Right forelimb (tissue), 1 donor: ENCODE results near the gene KCTD8.

ENCODE experiments used
- DNase-seq: peaks from one replicate; pipeline ENCODE4 v3.0.0-alpha.2; 2018

Gene KCTD8

DNA sequence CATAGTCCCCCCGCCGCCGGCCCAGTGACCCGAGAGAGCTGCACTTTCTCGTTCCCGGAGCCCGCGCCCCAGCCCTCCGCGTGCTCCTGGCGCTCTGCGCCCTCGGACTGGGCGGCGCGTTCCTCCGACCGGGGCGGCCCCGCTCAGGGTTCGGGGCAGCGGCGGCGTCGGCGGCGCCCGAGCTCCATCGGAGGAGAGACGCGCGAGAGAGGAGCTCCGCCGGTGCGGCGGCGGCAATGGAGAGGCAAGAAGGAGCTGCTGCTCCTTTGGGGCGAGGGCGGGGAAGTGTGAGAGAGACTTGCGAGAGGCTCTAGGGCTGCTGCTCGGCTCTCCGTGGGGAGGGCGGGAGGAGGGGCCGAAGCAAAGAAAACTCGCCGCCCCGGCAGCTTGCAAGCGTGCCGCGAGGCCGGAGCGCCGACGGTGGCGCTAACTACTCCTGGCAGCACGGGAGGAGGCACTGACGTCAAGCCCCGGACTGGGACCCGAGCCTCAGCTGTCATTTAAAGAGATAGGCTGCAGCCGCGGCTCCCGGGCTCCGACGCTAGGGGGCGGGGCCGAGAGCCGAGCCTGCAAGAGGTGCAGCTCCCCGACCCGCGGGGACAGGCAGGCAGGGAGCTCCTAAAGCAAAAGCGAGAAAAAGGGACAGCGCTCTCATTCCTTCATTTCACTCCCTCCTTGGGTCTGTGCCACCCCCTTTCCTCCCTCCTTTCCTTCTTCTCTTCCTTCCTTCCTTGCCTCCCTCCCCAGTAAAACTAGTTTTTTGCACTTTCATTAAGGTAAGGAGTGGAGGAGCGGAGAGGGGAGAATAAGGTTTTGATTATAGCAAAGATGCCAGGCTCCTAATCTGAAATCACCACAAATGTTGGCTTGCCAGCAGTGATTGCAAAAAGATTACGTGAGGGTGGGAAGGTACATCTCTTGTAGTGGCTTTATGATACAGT lies at the start of gene KCTD8:
TSS of gene KCTD8 (minus strand) at position 289 of the 941 bp plus-strand sequence.
- DNase-seq: peak; percentile 87

DNA sequence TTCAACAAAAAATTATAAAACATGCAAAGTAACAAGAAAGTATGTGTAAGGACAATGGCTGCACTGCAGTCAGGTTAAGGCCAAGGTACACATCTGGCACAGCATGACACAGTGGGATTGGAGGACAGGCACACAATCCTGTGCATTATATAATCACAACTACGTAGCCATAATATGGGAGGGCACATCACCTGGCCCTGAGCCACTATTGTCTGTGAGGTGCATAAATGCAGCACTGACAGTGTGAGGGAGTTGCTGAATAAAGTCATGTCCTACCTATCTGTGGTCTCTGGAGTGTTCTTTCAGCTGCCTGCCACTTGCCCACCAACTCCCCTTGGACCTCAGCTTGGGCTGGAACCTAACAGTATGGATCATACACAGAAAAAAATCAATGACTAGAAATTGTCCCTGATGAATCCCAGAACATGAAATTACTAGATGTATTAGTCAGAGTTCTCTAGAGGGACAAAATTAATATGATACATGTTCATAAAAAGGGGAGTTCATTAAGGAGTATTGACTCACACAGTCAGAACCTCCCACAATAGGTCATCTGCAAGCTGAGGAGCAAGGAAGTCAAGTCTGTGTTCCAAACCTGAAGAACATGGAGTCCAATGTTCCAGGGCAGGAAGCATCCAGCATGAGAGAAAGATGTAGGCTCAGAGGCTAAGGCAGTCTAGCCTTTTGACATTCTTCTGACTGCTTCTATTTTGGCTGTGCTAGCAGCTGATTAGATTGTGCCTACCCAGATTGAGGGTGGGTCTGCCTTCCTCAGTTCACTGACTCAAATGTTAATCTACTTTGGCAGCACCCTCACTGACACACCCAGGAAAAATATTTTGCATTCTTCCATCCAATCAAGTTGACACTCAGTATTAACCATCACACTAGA lies 46.4 kb upstream of the KCTD8 start:
- DNase-seq: no peak

DNA sequence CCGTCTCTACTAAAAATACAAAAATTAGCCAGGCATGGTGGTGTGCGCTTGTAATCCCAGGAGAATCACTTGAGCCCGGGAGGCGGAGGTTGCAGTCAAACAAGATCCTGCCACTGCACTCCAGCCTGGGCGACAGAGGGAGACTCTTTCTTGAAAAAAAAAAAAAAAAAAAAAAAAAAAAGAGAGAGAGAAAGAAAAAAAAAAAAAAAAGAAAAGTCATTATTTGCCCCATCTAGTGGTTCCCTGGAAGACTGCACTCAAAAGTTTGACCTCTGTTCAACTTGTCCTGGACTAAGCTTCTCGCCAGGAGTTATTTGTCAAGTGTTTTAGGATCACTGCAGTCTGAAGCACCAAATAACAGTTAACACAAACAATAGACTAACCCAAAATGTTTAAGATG lies 45.3 kb upstream of the KCTD8 start:
- DNase-seq: no peak

DNA sequence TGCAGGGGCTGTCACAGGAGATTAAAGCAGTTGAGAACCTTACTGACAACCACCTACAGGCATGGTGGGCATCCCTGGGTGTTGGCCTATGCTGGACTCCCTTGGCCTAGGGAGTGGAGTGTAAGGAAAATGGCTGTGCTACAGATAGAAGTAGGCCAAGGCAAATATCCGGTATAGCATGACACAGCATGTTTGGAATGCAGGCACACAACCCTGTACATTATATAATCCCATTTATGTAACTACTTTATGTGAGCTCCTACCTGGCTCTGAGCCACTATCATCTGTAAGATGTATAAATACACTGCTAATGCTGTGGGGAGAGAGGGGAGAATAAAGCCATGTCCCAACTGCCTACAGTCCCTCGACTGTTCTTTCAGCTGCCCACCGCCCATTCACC lies 38.7 kb upstream of the KCTD8 start:
- no peak for DNase-seq

DNA sequence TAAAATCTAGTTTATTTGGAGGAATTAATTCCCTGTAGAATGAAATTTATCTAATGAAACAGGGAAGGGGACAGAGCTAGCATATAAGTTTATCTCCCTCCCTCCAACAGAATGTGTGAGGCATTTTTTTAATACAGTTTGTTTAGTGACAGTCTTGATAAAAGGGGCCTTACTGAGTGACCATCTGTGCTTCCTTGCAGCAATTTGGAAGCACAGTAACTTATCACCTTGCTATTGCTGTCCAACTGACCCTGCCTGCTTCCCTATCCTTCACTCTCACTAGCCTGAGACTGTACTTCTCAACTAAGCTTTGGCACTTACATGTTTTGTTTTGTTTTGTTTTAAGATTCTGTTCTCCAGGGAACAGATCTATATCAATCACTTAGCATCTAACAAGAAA lies 31.1 kb upstream of the KCTD8 start:
- DNase-seq: no peak

DNA sequence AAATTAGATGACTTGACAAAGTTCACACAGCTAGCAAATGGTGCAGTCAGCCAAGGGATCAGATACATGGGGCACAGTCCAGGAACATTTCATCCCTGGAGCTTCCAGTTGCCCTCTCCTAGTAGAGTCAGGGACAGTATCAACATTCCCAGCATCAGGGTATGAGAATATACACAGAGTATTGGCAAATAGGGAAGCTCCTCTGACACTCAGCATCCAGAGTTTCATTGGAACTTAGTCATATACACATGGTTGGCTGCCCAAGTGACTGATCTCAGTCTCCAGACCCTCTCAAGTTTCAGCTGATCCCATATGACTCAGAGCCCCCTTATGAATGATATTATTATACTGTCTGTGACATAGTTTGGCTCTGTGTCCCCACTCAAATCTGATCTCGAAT lies 13.7 kb upstream of the KCTD8 start:
- no peak for DNase-seq

DNA sequence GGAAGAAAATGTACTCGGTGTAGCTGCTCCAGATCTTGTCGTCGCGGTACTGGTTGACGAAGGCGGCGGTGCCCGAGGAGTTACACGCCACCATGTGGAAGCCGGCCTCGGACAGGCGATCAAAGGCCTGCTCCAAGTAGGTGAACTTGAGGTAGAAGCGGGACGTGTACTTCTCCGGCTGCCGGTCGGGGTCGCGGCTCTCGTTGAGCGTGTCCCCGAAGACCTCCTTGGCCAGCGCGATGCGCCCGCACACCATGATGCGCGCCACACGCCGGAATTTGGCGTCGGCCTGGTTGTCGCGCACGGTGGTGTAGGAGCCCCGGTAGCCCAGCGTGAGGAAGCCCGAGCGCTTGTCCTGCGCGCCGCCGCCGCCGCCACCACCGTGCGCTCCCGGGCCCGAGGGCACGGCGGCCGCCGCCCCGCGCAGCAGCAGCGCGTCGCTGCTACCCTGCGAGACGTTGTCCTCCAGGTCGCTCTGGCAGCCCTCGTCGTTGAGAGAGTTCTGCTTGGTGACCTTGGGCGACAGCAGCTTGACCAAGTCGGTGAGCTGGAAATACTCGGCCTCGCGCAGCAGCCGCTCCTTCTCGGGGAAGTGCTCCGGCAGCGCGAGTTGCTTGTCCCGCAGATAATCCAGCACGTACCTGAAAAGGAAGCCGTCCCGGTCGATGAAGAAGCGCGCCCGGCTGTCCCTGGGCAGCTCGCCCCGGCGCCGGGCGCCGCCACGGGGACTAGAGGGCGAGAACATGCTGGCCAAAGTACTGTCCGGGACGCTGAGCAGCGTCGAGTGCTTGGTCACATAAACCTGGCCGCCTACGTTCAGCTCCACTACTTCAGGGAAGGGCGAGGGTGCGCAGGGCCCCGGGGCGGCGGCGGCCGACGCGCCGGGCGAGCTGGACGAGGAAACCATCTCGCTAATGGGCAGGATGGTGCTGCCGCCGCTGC lies 775 bp downstream of the KCTD8 start:
- peak; percentile 56 for DNase-seq

DNA sequence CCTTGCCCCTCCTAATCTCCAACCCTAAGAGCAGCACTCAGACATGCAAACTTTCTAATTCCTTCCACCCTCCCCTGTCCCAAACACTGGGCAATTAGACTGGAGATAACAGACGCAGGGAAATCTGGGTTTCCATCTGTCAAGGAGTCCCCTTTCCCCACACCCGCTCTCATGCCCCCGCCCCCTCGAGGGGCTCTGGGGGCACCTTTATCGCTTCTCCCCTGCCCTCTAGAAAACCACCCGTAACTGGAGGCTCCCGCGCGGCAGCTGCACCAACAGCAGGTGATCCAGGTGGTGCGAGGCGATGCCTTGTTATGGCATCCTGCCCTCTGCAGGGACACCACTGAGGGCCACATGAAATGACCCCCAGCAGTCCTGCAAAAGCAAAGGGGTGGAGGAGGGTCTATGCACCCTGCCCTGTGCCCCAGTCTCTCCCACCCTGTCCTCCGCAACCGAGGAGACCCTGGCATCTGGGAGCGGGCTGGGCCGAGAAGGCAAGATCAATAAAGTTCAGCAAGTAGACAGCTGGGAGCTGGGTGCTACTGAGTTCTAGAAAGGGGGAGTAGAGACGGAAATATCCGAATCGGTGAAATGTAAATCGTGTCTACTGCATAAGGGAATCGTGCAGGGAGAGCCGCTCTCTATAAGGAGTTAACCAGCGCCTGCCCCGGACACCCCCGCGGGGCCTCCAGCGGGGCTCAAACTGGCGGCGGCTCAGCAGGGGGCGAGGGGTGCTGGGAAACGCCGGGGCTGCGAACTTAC lies 1.6 kb downstream of the KCTD8 start:
- DNase-seq: no peak

DNA sequence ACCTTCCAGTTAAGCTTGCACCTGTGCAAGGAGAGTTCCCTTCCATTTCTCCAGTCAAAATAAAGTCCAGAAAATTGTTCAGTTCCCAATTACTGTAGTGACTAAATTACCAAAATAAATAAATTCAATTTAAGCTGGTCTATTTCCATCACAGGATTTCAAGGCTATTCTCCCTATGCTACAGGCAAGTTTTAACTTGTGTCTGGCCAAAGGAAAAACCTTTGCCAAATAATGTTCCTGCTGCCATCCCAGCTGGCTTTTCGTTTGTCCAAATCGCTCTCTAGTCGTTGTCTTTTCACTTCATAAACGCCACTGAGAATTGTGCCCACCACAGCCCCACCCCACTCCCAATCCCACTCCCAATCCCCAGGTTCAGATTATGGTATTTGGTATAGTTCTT lies 2.4 kb downstream of the KCTD8 start:
- peak; percentile 41 for DNase-seq

DNA sequence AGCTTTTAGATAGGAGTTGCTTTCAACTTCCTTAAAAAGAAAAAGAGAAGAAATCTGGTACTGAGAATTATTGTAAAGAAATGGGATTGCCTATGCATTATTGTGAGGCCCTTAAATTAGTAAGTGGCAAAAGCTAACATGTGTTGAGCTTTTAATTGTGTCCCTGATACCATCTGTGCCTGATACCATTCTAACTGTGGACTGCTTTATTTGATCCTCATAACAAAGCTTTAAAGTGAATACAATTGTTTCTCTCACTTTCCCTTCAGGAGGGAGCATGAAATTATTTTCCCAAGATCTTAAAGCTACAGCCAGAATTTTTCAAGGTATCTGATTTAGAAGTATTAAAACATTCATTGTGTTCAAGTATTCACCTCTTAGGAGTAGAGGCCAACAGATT lies 9.9 kb downstream of the KCTD8 start:
- no peak for DNase-seq

DNA sequence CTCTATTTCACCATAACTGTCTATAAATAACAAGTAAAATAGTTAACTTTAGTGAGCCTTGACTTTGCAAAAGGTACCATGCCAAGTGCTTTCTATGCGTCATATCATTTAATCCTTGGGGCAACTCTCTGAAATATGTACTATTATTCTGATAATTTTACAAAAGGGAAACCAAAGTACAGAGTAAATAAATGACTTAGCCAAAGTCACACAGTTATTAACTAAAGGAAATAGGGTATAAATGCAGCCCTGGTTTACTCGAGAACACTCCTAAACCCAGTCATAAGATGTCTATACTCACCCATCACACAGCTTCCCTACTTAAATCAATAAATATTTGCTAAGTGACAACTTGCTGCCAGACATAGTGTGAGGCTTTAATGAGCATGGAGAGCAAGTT lies 14.4 kb downstream of the KCTD8 start:
- DNase-seq: no peak

DNA sequence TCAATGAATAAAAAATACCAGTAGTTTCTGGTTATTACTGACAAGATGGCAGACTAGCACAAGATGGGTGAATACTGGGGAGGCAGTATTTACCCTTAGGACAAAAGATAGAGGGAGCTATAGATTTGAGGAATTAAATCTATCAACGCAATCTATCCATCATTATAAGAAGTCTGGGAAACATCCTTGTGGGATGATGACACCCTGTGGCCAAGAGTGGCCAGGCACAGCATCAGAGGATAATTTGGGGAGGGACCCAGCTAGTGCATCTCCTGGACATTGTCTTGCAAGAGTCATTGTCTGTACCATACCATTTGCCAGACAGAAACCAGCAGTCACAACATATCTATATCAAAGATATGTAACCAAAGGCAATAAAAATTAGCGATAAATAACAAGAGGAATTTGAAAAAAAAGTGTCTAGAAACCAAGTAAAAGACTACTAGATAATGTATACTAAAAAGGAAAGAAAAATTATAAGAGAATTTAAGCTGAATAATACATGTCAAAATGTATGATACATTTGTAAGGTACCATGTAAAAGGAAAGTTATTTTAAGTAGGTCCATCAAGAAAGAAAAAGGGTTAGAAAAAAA lies 22.9 kb downstream of the KCTD8 start:
- DNase-seq: no peak

DNA sequence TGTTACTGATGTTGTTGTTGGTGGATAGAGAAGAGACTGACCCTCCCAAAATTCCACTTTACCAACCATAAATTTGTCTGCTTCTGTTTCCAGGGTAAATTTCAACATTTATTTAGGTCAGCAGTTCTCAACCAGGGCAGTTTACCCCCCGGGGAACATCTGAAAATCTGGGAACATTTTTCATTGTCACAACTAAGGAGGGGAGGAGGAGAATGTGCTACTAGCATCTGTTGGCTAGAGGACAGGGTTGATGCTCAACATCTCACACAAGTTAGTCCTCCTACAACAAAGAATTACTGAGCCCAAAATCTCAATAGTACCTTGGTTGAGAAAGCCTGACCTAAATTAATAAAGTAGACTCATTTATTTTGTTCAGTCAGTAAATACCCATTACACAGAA lies 25.7 kb downstream of the KCTD8 start:
- no peak for DNase-seq

DNA sequence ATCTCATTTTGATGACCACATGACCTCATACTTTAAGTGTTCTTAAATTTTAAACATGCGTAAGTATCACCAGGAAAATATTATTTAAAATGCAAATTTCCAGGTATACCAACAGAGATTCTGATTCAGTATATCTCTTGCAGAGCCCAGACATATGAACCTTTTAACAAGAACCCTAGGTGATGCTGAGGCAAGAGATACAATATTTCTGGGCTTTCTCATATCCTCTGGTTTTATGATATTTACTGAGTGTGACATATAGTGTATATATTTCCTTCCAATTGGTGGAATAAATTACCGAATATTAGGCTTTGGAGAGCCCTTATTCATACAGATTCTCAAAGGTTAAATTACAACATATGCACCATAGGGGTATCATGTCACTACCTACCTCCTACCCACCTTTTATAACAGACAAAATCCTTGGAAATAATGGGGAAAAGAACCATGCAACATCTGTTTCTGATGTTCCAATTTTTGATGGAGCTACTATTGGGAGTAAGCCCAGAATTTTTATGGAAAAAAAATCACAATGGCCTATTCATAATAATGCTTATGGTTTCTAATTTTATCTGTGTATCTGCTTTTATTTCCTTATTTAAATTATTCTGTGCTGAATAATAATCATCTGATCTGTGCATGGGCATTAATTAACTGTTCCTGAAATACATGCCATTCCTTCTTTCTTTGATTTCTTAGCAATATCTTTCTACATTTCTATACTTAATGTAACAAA lies 27.1 kb downstream of the KCTD8 start:
- DNase-seq: no peak

DNA sequence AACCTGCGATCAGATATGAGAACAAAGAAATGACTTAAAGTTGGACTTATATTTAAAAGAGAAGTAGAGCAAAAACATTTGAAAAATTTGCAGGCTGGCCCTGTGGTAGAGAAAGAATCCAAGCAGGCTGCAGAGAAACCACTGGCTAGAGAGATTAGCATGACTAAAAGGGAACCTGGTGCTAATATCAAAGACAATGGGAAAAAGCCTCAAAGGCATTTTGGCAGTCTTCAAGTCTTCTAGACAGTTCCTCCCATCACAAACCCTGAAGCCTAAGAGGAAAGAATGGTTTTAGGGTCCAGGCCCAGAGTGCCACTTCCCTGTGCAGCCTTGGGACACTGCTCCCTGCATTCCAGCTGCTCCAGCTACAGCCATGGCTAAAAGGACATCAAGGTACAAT lies 33.4 kb downstream of the KCTD8 start:
- no peak for DNase-seq

DNA sequence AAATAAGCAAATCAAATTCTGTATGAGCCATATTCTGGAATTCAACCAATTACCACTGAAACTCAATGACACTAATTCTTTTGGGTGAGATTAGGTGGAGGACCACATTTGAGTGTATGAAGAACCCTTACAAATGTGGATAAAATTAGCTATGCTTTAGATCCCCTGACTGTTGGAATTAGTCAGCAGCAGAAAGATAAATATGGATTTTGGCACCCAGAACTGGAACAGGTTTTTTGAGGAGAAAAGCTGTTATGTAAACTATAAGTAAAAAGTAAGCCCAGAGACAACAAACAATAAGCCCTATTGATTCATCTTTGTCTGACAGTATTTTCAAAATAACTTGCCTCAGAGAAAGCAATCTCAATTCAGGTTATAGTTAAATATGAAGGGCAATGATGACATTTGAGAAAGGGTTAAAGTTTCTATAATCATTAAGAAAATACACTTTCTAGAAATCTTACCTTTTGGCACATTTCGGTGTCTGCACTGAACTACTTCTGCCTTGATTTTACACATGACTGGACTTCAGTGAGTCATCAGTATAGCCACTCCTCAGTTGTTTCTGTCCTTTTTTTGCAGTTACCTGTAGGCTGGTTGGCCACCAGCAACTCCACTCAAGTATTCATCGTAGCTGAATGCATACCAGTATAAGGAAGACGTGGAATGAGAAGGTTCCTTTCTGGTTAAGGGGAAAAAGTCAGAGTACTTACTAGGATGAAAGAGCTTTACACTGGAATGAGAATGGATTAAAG lies 80.0 kb downstream of the KCTD8 start:
- no peak for DNase-seq

DNA sequence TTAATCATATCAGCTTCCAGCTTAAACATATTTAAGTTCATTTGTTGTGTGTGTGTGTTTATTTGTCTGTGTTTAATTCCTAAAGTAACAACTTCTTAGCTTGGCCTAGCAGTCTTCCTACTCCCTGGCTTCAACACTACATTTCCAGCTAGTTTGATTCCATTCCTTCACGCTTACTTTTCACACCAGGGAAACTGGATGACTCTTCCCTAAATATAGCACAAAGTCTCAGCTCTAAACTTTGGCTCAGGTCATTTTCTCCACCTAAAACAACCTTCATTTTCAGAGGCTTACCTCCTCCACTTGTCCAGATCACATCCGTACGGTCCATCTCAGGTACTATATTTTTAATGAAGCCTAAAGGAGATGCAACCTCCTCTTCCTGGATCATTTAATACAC lies 94.4 kb downstream of the KCTD8 start:
- no peak for DNase-seq

DNA sequence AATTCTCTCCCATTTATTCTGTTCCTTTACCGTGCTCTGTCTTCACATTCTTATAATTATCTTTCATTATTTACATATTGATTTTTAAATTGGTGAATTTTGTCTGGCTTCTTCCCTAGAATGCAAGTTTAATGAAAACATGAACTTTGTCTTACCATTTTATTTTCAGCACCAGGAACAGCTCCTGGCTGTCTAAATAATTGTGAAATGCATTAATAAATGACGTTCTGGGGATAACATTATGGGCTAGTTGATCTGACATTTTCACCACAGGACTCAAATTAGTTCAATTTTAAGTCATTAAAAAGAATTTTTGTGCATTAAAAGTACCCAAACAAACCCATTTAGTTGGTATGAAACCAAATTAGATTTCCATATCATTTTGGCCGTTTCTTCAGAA lies 97.5 kb downstream of the KCTD8 start:
- DNase-seq: no peak

DNA sequence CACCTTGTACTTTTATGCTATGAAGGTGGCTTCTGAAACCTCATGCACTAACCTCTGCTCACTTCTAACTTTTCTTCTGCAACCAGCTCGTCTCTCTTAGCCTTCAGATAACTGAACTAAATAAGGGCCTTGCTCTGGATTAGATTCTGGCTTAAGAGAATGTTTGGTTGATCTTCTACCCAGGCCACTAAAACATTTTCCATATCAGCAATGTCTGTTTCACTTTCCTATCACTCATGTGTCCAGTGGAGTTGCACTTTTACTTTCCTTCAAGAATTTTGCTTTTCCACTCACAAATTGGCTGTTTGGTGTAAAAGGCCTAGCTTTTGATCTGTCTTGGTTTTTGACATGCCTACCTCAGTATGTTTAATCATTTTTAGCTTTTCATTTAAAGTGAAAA lies 105.8 kb downstream of the KCTD8 start:
- no peak for DNase-seq

DNA sequence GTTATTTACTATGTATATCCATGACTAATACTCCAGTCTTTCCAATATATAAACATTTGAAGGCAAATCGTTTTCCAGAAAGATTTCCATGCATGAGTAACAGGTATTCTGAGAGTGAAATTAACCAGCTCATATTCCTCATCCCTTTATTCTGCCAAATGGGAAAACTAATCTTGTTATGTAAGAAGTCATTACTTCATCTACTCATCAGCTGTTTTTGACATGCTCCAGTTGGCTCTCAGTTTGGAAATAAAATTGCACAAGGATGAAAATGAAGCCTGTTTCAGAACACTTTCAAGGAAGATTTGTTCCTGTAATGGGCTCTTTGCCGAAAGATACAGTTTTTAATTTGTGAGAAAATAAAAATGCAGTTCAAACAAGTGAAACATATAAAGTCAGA lies 121.9 kb downstream of the KCTD8 start:
- DNase-seq: no peak
